Measurements from ENCODE around the gene RCN1.
A peak's percentile ranks its signal among the peaks of the same experiment; 100 is the strongest.
"Not testable (repeated sequence)": the region's sequence is repeated elsewhere in the genome, so short reads cannot be mapped to it uniquely, and the experiment has no call there.

Gene RCN1

GRCh38 chr11:32090545-32091370 is at the start of gene RCN1:
RCN1 (plus strand) TSS chr11:32091074; CDS start chr11:32091197, 123 bp downstream.
- peak; percentile 82 for DNase-seq

GRCh38 chr11:32043737-32044136 is 47.1 kb upstream of the RCN1 start:
- DNase-seq = no peak

- no peak for DNase-seq
Observed at GRCh38 chr11:32044158-32044863, 46.6 kb upstream of the RCN1 start.

GRCh38 chr11:32045456-32045855 is 45.4 kb upstream of the RCN1 start:
- DNase-seq = no peak

GRCh38 chr11:32050264-32050663 is 40.6 kb upstream of the RCN1 start:
- no peak for DNase-seq

GRCh38 chr11:32052215-32052614 is 38.7 kb upstream of the RCN1 start:
- peak; percentile 23 for DNase-seq

- no peak for DNase-seq
Observed at GRCh38 chr11:32053151-32053888, 37.6 kb upstream of the RCN1 start.

- DNase-seq = no peak
Observed at GRCh38 chr11:32055861-32056260, 35.0 kb upstream of the RCN1 start.

GRCh38 chr11:32056438-32056837 is 34.4 kb upstream of the RCN1 start:
- no peak for DNase-seq

- DNase-seq = no peak
Observed at GRCh38 chr11:32059686-32060462, 31.0 kb upstream of the RCN1 start.

GRCh38 chr11:32062540-32062939 is 28.3 kb upstream of the RCN1 start:
- DNase-seq = no peak

GRCh38 chr11:32063031-32063430 is 27.8 kb upstream of the RCN1 start:
- DNase-seq = not testable (repeated sequence)

- DNase-seq = no peak
Observed at GRCh38 chr11:32065865-32066629, 24.8 kb upstream of the RCN1 start.

- DNase-seq = no peak
Observed at GRCh38 chr11:32068134-32068870, 22.6 kb upstream of the RCN1 start.

GRCh38 chr11:32069361-32070058 is 21.4 kb upstream of the RCN1 start:
- no peak for DNase-seq

- no peak for DNase-seq
Observed at GRCh38 chr11:32070692-32071091, 20.2 kb upstream of the RCN1 start.

GRCh38 chr11:32071811-32072210 is 19.1 kb upstream of the RCN1 start:
- peak; percentile 39 for DNase-seq

- DNase-seq = no peak
Observed at GRCh38 chr11:32072872-32073643, 17.8 kb upstream of the RCN1 start.

- no peak for DNase-seq
Observed at GRCh38 chr11:32073644-32074026, 17.2 kb upstream of the RCN1 start.

GRCh38 chr11:32079553-32079952 is 11.3 kb upstream of the RCN1 start:
- DNase-seq = no peak

All from 8988T (cell line).